Activated naive CD8-positive, alpha-beta T cell (primary cell): Measurements from ENCODE around the gene VWA8.

ENCODE experiments used
- H3K27ac Mint-ChIP-seq: one replicate; pipeline ENCODE4 v1.8.0; 2021; ENCODE audit warnings: mixed read lengths
- H3K27me3 Mint-ChIP-seq: one replicate; pipeline ENCODE4 v1.8.0; 2021; ENCODE audit warnings: mixed read lengths
- H3K36me3 Mint-ChIP-seq: one replicate; pipeline ENCODE4 v1.8.0; 2021; ENCODE audit warnings: mixed read lengths
- H3K4me1 Mint-ChIP-seq: one replicate; pipeline ENCODE4 v1.8.0; 2021; ENCODE audit warnings: low read depth, mixed read lengths
- H3K4me3 Mint-ChIP-seq: one replicate; pipeline ENCODE4 v1.8.0; 2021; ENCODE audit warnings: mild to moderate bottlenecking, mixed read lengths
- H3K9me3 Mint-ChIP-seq: one replicate; pipeline ENCODE4 v1.8.0; 2021; ENCODE audit warnings: low read depth, mixed read lengths

The VWA8 gene

GRCh38 chr13:41565216-41565615 lies 395.7 kb downstream of the VWA8 start:
- Mint-ChIP-seq H3K27me3 (no peaks in the 10 kb centered on the region), H3K36me3 (peaks cover 11% of the 10 kb centered on the region), H3K4me1 (peaks cover 24% of the 10 kb centered on the region), H3K27ac (no peak overlapping the region), H3K4me3 (no peak overlapping the region), H3K9me3 (no peaks in the 10 kb centered on the region)

GRCh38 chr13:41563984-41564365 lies 396.9 kb downstream of the VWA8 start:
- peaks cover 7% of the 10 kb centered on the region for H3K36me3 Mint-ChIP-seq
- H3K27me3 Mint-ChIP-seq, result no peaks in the 10 kb centered on the region
- peaks cover 21% of the 10 kb centered on the region for H3K4me1 Mint-ChIP-seq
- no peaks in the 10 kb centered on the region for H3K9me3 Mint-ChIP-seq
- no peak overlapping the region for H3K27ac Mint-ChIP-seq
- H3K4me3 Mint-ChIP-seq, result no peak overlapping the region

- no peak overlapping the region for H3K27ac Mint-ChIP-seq
- H3K36me3 Mint-ChIP-seq, result peaks cover 7% of the 10 kb centered on the region
- peaks cover 21% of the 10 kb centered on the region for H3K4me1 Mint-ChIP-seq
- H3K9me3 Mint-ChIP-seq, result no peaks in the 10 kb centered on the region
- H3K27me3 Mint-ChIP-seq, result no peaks in the 10 kb centered on the region
- no peak overlapping the region for H3K4me3 Mint-ChIP-seq
Measured at GRCh38 chr13:41563341-41563983, 397.4 kb downstream of the VWA8 start.

- Mint-ChIP-seq H3K27me3 (no peaks in the 10 kb centered on the region), H3K9me3 (no peaks in the 10 kb centered on the region), H3K27ac (no peak overlapping the region), H3K36me3 (peaks cover 3% of the 10 kb centered on the region), H3K4me3 (no peak overlapping the region), H3K4me1 (peaks cover 21% of the 10 kb centered on the region)
Measured at GRCh38 chr13:41562541-41563178, 398.2 kb downstream of the VWA8 start.

- Mint-ChIP-seq H3K9me3 (no peaks in the 10 kb centered on the region), H3K4me1 (peaks cover 21% of the 10 kb centered on the region), H3K36me3 (peaks cover 5% of the 10 kb centered on the region), H3K4me3 (no peak overlapping the region), H3K27me3 (no peaks in the 10 kb centered on the region), H3K27ac (no peak overlapping the region)
Measured at GRCh38 chr13:41562083-41562482, 398.8 kb downstream of the VWA8 start.

GRCh38 chr13:41561170-41561569 lies 399.7 kb downstream of the VWA8 start:
- peaks cover 5% of the 10 kb centered on the region for H3K36me3 Mint-ChIP-seq
- peaks cover 21% of the 10 kb centered on the region for H3K4me1 Mint-ChIP-seq
- H3K27ac Mint-ChIP-seq, result no peak overlapping the region
- H3K9me3 Mint-ChIP-seq, result no peaks in the 10 kb centered on the region
- H3K27me3 Mint-ChIP-seq, result no peaks in the 10 kb centered on the region
- H3K4me3 Mint-ChIP-seq, result no peak overlapping the region

GRCh38 chr13:41558781-41559560 lies 401.9 kb downstream of the VWA8 start:
- peaks cover 2% of the 10 kb centered on the region for H3K36me3 Mint-ChIP-seq
- H3K4me3 Mint-ChIP-seq, result no peak overlapping the region
- H3K27me3 Mint-ChIP-seq, result no peaks in the 10 kb centered on the region
- H3K9me3 Mint-ChIP-seq, result no peaks in the 10 kb centered on the region
- H3K27ac Mint-ChIP-seq, result no peak overlapping the region
- H3K4me1 Mint-ChIP-seq, result peaks cover 24% of the 10 kb centered on the region

- no peak overlapping the region for H3K27ac Mint-ChIP-seq
Measured at GRCh38 chr13:41557719-41558118, 403.2 kb downstream of the VWA8 start.

GRCh38 chr13:41554626-41555386 lies 406.1 kb downstream of the VWA8 start:
- no peak overlapping the region for H3K27ac Mint-ChIP-seq
- peaks cover 5% of the 10 kb centered on the region for H3K4me1 Mint-ChIP-seq
- H3K4me3 Mint-ChIP-seq, result no peak overlapping the region
- no peaks in the 10 kb centered on the region for H3K27me3 Mint-ChIP-seq
- H3K36me3 Mint-ChIP-seq, result peaks cover 2% of the 10 kb centered on the region
- H3K9me3 Mint-ChIP-seq, result no peaks in the 10 kb centered on the region

More at GRCh38 chr13:41557719-41558118, 403.2 kb downstream of the VWA8 start:
- Mint-ChIP-seq H3K9me3 (no peaks in the 10 kb centered on the region), H3K4me3 (no peak overlapping the region), H3K4me1 (peaks cover 13% of the 10 kb centered on the region), H3K36me3 (peaks cover 2% of the 10 kb centered on the region), H3K27me3 (no peaks in the 10 kb centered on the region)

- Mint-ChIP-seq H3K27ac (no peak overlapping the region), H3K4me3 (no peak overlapping the region), H3K27me3 (no peaks in the 10 kb centered on the region), H3K9me3 (no peaks in the 10 kb centered on the region), H3K36me3 (peaks cover 2% of the 10 kb centered on the region), H3K4me1 (peaks cover 5% of the 10 kb centered on the region)
Measured at GRCh38 chr13:41554180-41554579, 406.7 kb downstream of the VWA8 start.

- Mint-ChIP-seq H3K27ac (no peak overlapping the region), H3K27me3 (no peaks in the 10 kb centered on the region), H3K4me1 (peaks cover 5% of the 10 kb centered on the region), H3K36me3 (no peaks in the 10 kb centered on the region), H3K9me3 (no peaks in the 10 kb centered on the region), H3K4me3 (no peak overlapping the region)
Measured at GRCh38 chr13:41552031-41552430, 408.9 kb downstream of the VWA8 start.

GRCh38 chr13:41550276-41550675 lies 410.6 kb downstream of the VWA8 start:
- no peak overlapping the region for H3K27ac Mint-ChIP-seq
- H3K4me3 Mint-ChIP-seq, result no peak overlapping the region
- no peaks in the 10 kb centered on the region for H3K9me3 Mint-ChIP-seq
- peaks cover 5% of the 10 kb centered on the region for H3K4me1 Mint-ChIP-seq
- no peaks in the 10 kb centered on the region for H3K27me3 Mint-ChIP-seq
- no peaks in the 10 kb centered on the region for H3K36me3 Mint-ChIP-seq

GRCh38 chr13:41549491-41549890 lies 411.4 kb downstream of the VWA8 start:
- no peaks in the 10 kb centered on the region for H3K9me3 Mint-ChIP-seq
- H3K27ac Mint-ChIP-seq, result no peak overlapping the region
- no peak overlapping the region for H3K4me3 Mint-ChIP-seq
- peaks cover 5% of the 10 kb centered on the region for H3K4me1 Mint-ChIP-seq
- H3K27me3 Mint-ChIP-seq, result no peaks in the 10 kb centered on the region
- no peaks in the 10 kb centered on the region for H3K36me3 Mint-ChIP-seq

- Mint-ChIP-seq H3K27ac (no peak overlapping the region), H3K4me1 (no peaks in the 10 kb centered on the region), H3K36me3 (no peaks in the 10 kb centered on the region), H3K4me3 (no peak overlapping the region), H3K27me3 (no peaks in the 10 kb centered on the region), H3K9me3 (no peaks in the 10 kb centered on the region)
Measured at GRCh38 chr13:41548910-41549309, 412.0 kb downstream of the VWA8 start.

- H3K4me3 Mint-ChIP-seq, result no peak overlapping the region
- no peaks in the 10 kb centered on the region for H3K27me3 Mint-ChIP-seq
- H3K27ac Mint-ChIP-seq, result no peak overlapping the region
- no peaks in the 10 kb centered on the region for H3K4me1 Mint-ChIP-seq
- H3K36me3 Mint-ChIP-seq, result no peaks in the 10 kb centered on the region
- H3K9me3 Mint-ChIP-seq, result no peaks in the 10 kb centered on the region
Measured at GRCh38 chr13:41548031-41548430, 412.9 kb downstream of the VWA8 start.
